ENCODE measurements around the gene OBI1. TPM values are rescaled to one million over a fixed set of nuclear protein-coding genes. Genes with fewer than 3 reads are reported as not detected.

OBI1 gene
- total RNA-seq, 1 experiment from 2014 or later, result 14.0 TPM

GRCh38 chr13:78632996-78633395 lies 26.0 kb downstream of the OBI1 start:
- Histone ChIP-seq H3K9me3 (ENCODE audit: control insufficient read depth in 1 of 2, insufficient read depth in 1 of 2, low read depth in 1 of 2, low read length in 2 of 2) (no peaks in the 10 kb centered on the region), H3K79me2 (ENCODE audit: insufficient read depth, low read length) (peaks cover 10% of the 10 kb centered on the region; the same call in 1 of the 2 replicates), H4K20me1 (ENCODE audit: insufficient read depth) (no peaks in the 10 kb centered on the region; the same call in 1 of the 2 replicates), H3K4me2 (ENCODE audit: low read length) (no peak overlapping the region), H3K9me2 (ENCODE audit: insufficient read depth) (no peaks in the 10 kb centered on the region), H3K9ac (ENCODE audit: low read length) (no peak overlapping the region), H3K4me1 (ENCODE audit: control insufficient read depth in 1 of 2, insufficient read depth in 2 of 2, low read length in 2 of 2) (no peaks in the 10 kb centered on the region), H3K4me3 (replicated peaks in 1 of 2; ENCODE audit: low read depth in 1 of 2, low read length in 2 of 2) (no peak overlapping the region), H3K27ac (ENCODE audit: low read depth, low read length) (no peak overlapping the region), H3K27me3 (ENCODE audit: insufficient read depth, low read length) (no peaks in the 10 kb centered on the region), H2AFZ (ENCODE audit: low read depth, low read length, poor library complexity, severe bottlenecking) (no peak overlapping the region), H3K36me3 (ENCODE audit: control insufficient read depth in 1 of 2, insufficient read depth in 2 of 2, low read length in 2 of 2) (peaks cover 11 to 24% of the 10 kb centered on the region in 2 experiments)
- intact Hi-C loops (cut with micrococcal nuclease), result no loop called here
- ChIA-PET CTCF (no interaction called here), RAD21 (ENCODE audit: low non-redundant PET in 1 of 2, low total read pairs in 2 of 2, uncharacterized antibody in 2 of 2, unreplicated experiment in 2 of 2) (no interaction called here), POLR2A (no interaction called here)
- DNase-seq (ENCODE audit: low read depth, low spot score), result no peak
- no peak for ATAC-seq
- no peak for TF ChIP-seq EZH2phosphoT487 (IDR thresholded peaks at IDR 0.05; ENCODE audit: borderline replicate concordance)
- BruUV-seq (replicated peaks), result no TSS peak

- no peak for DNase-seq (ENCODE audit: low read depth, low spot score)
- ChIA-PET RAD21 (ENCODE audit: low non-redundant PET in 1 of 2, low total read pairs in 2 of 2, uncharacterized antibody in 2 of 2, unreplicated experiment in 2 of 2) (no interaction called here), POLR2A (no interaction called here), CTCF (no interaction called here)
- Histone ChIP-seq H3K9me2 (ENCODE audit: insufficient read depth) (no peaks in the 10 kb centered on the region), H3K9me3 (ENCODE audit: control insufficient read depth in 1 of 2, insufficient read depth in 1 of 2, low read depth in 1 of 2, low read length in 2 of 2) (no peaks in the 10 kb centered on the region), H3K79me2 (ENCODE audit: insufficient read depth, low read length) (peaks cover 3% of the 10 kb centered on the region; the same call in 1 of the 2 replicates), H4K20me1 (ENCODE audit: insufficient read depth) (no peaks in the 10 kb centered on the region; the same call in 1 of the 2 replicates), H3K4me3 (replicated peaks in 1 of 2; ENCODE audit: low read depth in 1 of 2, low read length in 2 of 2) (no peak overlapping the region), H3K27me3 (ENCODE audit: insufficient read depth, low read length) (no peaks in the 10 kb centered on the region), H2AFZ (ENCODE audit: low read depth, low read length, poor library complexity, severe bottlenecking) (no peak overlapping the region), H3K36me3 (ENCODE audit: control insufficient read depth in 1 of 2, insufficient read depth in 2 of 2, low read length in 2 of 2) (peaks cover 9 to 11% of the 10 kb centered on the region in 2 experiments; a peak in 3 of 4 replicates), H3K9ac (ENCODE audit: low read length) (no peak overlapping the region), H3K27ac (ENCODE audit: low read depth, low read length) (no peak overlapping the region), H3K4me1 (ENCODE audit: control insufficient read depth in 1 of 2, insufficient read depth in 2 of 2, low read length in 2 of 2) (no peaks in the 10 kb centered on the region), H3K4me2 (ENCODE audit: low read length) (no peak overlapping the region)
- no peak for ATAC-seq
- BruUV-seq (replicated peaks), result no TSS peak
- no peak for TF ChIP-seq EZH2 (IDR thresholded peaks at IDR 0.05)
- no peak for TF ChIP-seq EZH2phosphoT487 (IDR thresholded peaks at IDR 0.05; ENCODE audit: borderline replicate concordance)
- TF ChIP-seq MAX (IDR thresholded peaks at IDR 0.05), result no peak
- TF ChIP-seq SP1 (IDR thresholded peaks at IDR 0.05; ENCODE audit: low read depth), result no peak
- TF ChIP-seq REST (IDR thresholded peaks at IDR 0.05; ENCODE audit: low read depth), result no peak
- no peak for TF ChIP-seq EGR1 (IDR thresholded peaks at IDR 0.05; ENCODE audit: low read depth)
- TF ChIP-seq YY1 (IDR thresholded peaks at IDR 0.05; ENCODE audit: extremely low read depth, insufficient replicate concordance, low read depth, low read length), result no peak
- TF ChIP-seq SIN3A (IDR thresholded peaks at IDR 0.05; ENCODE audit: low read depth), result no peak
- no peak for TF ChIP-seq TCF7L2 (IDR thresholded peaks at IDR 0.05; ENCODE audit: borderline replicate concordance, extremely low read depth, insufficient read depth, insufficient read length)
- TF ChIP-seq CEBPB (IDR thresholded peaks at IDR 0.05; ENCODE audit: low read depth), result no peak
- TF ChIP-seq JUND (IDR thresholded peaks at IDR 0.05), result no peak
- intact Hi-C loops (cut with micrococcal nuclease), result no loop called here
These were observed 27.9 kb downstream of the OBI1 start for GRCh38 chr13:78631077-78631476.
